Measurements from ENCODE around the gene OR4F6. TPM values are rescaled to one million over a fixed set of nuclear protein-coding genes. Genes with fewer than 3 reads are reported as not detected.
"Not testable (repeated sequence)": the region's sequence is repeated elsewhere in the genome, so short reads cannot be mapped to it uniquely, and the experiment has no call there.

Gene OR4F6, protein sequence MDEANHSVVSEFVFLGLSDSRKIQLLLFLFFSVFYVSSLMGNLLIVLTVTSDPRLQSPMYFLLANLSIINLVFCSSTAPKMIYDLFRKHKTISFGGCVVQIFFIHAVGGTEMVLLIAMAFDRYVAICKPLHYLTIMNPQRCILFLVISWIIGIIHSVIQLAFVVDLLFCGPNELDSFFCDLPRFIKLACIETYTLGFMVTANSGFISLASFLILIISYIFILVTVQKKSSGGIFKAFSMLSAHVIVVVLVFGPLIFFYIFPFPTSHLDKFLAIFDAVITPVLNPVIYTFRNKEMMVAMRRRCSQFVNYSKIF
- not detected in 2 replicates for total RNA-seq

GRCh38 chr15:101803209-101803608 is at the start of gene OR4F6:
Gene OR4F6, plus strand, starts transcription at chr15:101803509. Its CDS starts 2,211 bp downstream, at chr15:101805720.
- DNase-seq (ENCODE audit: extremely low read depth, low read depth, low spot score): no peak

GRCh38 chr15:101764669-101765339 is 38.5 kb upstream of the OR4F6 start:
- DNase-seq (ENCODE audit: extremely low read depth, low read depth, low spot score): not testable (repeated sequence)

GRCh38 chr15:101765340-101765671 is 38.0 kb upstream of the OR4F6 start:
- DNase-seq (ENCODE audit: extremely low read depth, low read depth, low spot score): not testable (repeated sequence)

- no peak for DNase-seq (ENCODE audit: extremely low read depth, low read depth, low spot score)
Measured at GRCh38 chr15:101765772-101766456, 37.4 kb upstream of the OR4F6 start.

DNA sequence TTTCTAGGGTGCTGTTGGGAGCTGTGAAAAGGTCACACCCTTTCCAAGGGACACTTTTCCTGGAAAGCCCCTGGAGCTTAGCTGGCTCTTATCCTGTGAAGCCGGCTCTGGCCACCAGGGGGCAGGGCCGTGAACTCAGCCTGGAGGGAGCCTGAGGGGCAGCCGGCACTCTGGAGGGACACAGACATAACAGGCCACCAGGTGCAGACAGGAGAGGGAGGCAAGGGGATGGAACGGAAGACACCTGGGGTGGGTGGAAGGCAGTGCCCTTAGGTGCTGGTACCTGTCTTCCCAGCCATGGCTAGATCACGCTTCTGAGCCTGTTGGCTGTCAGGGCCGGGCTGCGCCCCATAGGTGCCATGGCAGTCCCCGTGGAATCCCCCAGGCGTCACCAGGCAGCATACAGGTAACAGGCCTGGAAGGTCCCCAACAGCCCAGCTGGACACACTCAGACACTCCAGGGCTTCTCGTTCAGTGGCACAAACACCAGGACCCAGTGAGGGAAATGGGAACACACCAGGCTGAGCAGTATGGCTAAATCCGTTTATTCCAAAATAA is 36.1 kb upstream of the OR4F6 start:
- not testable (repeated sequence) for DNase-seq (ENCODE audit: extremely low read depth, low read depth, low spot score)

GRCh38 chr15:101772921-101773320 is 30.4 kb upstream of the OR4F6 start:
- DNase-seq (ENCODE audit: extremely low read depth, low read depth, low spot score): no peak

DNA sequence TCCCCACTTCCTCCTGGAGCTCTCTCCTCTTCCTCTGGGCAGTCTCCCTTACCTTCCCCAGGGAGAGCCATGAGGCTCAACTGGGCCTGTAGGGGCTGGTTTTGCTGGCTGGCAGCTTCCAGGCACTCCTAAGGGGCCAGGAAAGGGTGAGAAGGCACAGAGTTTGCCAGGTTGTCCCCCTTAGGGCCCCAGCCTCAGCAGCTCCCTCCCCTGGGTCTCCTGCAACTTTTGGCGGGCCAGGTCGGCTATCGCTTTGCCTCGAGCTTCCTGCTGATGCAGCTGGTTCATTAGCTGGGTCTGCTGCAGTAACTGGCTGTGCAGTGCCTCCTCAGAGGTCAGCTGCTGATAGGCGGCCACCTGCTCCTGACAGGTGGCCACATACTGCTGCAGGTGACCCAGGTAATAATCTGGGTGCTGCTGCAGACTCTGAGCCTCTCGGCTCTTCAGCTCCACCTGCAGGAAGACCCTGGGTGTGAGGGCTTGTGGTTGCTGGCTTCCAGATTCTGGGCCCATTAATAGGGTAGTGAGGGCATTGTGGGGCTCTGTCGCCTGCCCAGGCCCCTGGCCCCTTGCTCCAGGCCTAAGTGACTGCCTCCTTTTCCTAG is 29.7 kb upstream of the OR4F6 start:
- no peak for DNase-seq (ENCODE audit: extremely low read depth, low read depth, low spot score)

GRCh38 chr15:101775136-101775535 is 28.2 kb upstream of the OR4F6 start:
- DNase-seq (ENCODE audit: extremely low read depth, low read depth, low spot score): no peak

- DNase-seq (ENCODE audit: extremely low read depth, low read depth, low spot score): not testable (repeated sequence)
Measured at GRCh38 chr15:101778576-101778975, 24.7 kb upstream of the OR4F6 start.

DNA sequence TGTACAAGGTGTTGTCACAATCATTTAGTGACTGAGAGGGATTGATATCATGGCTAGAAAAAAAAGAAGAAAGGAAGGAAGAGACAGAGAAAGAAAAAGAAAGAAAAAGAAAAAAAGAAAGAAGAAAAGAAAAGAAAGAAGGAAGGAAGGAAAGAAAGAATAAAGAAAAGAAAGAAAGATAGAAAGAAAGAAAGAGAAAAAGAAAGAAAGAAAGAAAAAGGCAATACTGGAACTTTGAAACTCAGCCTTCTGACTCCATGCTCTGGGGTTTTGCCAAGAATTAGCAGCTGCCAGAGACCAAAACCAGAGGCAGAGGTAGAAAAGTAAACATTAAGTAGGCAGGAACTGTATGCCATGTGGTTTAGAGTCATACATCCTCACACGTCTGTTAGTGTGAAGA is 23.1 kb upstream of the OR4F6 start:
- not testable (repeated sequence) for DNase-seq (ENCODE audit: extremely low read depth, low read depth, low spot score)

DNA sequence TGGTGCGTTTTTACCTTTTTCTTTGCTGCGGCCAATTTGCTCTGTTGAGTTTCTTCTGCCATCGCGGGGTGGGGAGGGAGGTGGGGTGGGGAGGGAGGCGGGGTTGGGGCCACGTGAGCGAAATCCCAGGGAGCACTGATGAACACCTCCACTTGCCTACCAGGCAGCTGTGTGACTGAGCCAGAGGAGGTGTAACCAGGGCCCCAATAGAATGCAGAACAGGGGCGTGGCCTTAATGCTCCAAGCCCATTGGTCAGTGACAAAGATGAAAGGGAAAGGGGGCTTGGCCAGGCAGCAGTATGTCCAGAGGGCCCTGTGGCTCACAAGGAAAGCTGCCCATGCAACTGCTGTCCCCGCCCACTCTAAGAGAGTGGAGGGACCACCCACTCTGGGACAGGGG is 21.4 kb upstream of the OR4F6 start:
- no peak for DNase-seq (ENCODE audit: extremely low read depth, low read depth, low spot score)

GRCh38 chr15:101784644-101785043 is 18.7 kb upstream of the OR4F6 start:
- no peak for DNase-seq (ENCODE audit: extremely low read depth, low read depth, low spot score)

DNA sequence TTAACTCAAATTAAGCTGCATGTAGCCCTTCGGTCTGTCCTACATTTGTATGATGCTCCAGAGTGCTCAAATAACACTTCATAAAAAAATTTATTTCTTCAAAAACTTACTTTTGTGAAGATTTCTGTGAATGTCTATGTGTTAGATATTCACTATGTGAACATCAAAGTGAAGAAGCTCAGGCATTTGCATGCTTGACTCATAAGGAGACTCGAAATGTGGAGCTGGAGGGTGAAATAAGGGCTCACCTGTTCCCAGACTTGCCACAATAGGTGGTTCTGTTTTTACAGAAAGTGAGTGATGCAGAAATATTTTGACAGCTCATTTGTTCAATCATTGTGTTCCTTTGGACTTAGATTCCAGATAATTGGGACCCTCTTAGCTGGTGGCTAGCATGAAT is 16.9 kb upstream of the OR4F6 start:
- DNase-seq (ENCODE audit: extremely low read depth, low read depth, low spot score): not testable (repeated sequence)

DNA sequence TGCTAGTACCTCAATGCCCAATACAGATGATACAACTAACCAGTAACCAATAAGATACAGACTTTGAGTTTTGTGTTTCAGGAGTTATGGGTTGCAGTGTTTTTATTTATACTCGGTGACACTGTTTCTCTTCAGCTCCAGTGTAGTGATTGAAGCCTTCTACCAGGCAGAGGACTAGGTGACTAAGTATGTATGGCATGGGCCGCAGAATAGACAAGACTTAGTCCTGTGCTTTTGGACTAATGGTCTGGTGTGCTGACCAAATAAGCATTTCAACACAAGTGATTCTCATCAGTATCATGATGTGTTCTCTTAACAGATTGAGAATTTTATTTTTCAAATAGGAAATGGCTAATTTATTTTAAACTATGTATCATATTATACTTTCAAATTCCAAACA is 15.3 kb upstream of the OR4F6 start:
- not testable (repeated sequence) for DNase-seq (ENCODE audit: extremely low read depth, low read depth, low spot score)

- not testable (repeated sequence) for DNase-seq (ENCODE audit: extremely low read depth, low read depth, low spot score)
Measured at GRCh38 chr15:101788503-101789269, 14.6 kb upstream of the OR4F6 start.

- DNase-seq (ENCODE audit: extremely low read depth, low read depth, low spot score): not testable (repeated sequence)
Measured at GRCh38 chr15:101790748-101791147, 12.6 kb upstream of the OR4F6 start.

GRCh38 chr15:101793981-101794380 is 9.3 kb upstream of the OR4F6 start:
- DNase-seq (ENCODE audit: extremely low read depth, low read depth, low spot score): not testable (repeated sequence)

DNA sequence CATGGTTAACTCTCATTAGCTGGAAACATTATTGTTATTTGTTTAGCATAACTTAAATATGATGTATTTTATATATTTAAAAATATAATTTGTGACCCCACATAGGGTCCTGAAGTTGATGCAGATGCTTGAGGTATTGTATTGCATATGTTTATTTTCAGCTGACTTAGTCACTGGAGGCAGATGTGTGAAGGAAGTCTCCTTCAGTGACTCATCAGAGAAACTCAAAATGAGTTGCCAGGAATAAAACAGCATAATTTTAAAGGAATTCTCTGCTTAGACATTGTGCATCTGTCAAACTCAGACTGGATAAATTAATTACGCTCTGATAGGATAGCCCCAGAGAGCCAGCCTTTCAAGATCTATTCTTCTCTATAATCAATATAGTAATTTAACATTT is 7.9 kb upstream of the OR4F6 start:
- no peak for DNase-seq (ENCODE audit: extremely low read depth, low read depth, low spot score)

- no peak for DNase-seq (ENCODE audit: extremely low read depth, low read depth, low spot score)
Measured at GRCh38 chr15:101799665-101800064, 3.6 kb upstream of the OR4F6 start.

DNA sequence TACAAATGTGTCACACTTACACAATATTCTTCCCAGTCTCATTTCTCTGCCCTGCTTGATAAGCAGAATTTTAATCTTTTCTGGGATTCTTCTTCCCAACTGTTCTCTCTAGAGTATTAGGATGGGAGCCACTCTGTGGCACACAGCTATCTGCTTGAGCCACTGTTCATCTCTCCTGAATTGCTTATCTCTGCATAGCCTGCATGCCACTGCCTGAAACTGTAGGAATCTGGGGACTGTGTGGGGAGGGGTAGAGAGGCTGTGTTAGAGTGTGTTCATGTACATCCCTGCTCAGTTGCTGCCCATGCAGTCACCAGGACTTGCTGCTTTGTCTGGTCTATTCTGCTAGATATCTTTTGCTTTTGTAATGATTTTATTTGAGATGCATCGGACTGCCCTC is 2.3 kb upstream of the OR4F6 start:
- DNase-seq (ENCODE audit: extremely low read depth, low read depth, low spot score): no peak
